Upper lobe of right lung (tissue), 1 donor: ENCODE results near the gene GUCA2A. TPM values are rescaled to one million over a fixed set of nuclear protein-coding genes. Genes with fewer than 3 reads are reported as not detected.
A peak's percentile ranks its signal among the peaks of the same experiment; 100 is the strongest.

Source experiments
- ATAC-seq: fragments of 200-7000 bp; cut with Tn5 transposase; one replicate; pipeline ENCODE4 v1.9.1; 2020; ENCODE audit warnings: mild to moderate bottlenecking, moderate library complexity
- DNase-seq: peaks from one replicate; pipeline ENCODE4 v3.0.0-alpha.2; 2020
- H3K27ac ChIP-seq: fragments of 200-600 bp; one replicate; pipeline ENCODE4 v1.8.0; 2022
- H3K27me3 ChIP-seq: fragments of 200-600 bp; one replicate; pipeline ENCODE4 v1.8.0; 2022; ENCODE audit warnings: mild to moderate bottlenecking
- H3K36me3 ChIP-seq: fragments of 200-600 bp; one replicate; pipeline ENCODE4 v1.8.0; 2022
- H3K4me1 ChIP-seq: fragments of 200-600 bp; one replicate; pipeline ENCODE4 v1.8.0; 2022
- H3K4me3 ChIP-seq: fragments of 200-600 bp; one replicate; pipeline ENCODE4 v1.8.0; 2022; ENCODE audit warnings: mild to moderate bottlenecking
- H3K9me3 ChIP-seq: fragments of 200-600 bp; one replicate; pipeline ENCODE4 v1.8.0; 2022
- intact Hi-C: fragments of 100-400 bp; cut with DNase I; formaldehyde crosslinking; loops from one replicate; pipeline ENCODE4 v1.11.0; 2022
- total RNA-seq: library from RNA; stranded (reverse); fragmentation: NEBNext Ultra II Directional; extraction: Animal tissue kit (Norgen Biotek cat#: 25700); gene quantifications from one replicate; pipeline ENCODE4 v1.2.1, GENCODE V29; 2021
- TF ChIP-seq, protein P1 (sequence below): fragments of 200-600 bp; IDR thresholded peaks from one replicate; pipeline ENCODE4 v1.8.0; 2022; ENCODE audit warnings: antibody characterized with exemption
- donor health status: DM: no; HTN: yes; CAD: no; lungs with severe emphysema.

The GUCA2A gene
- total RNA-seq, 1 donor from 2014 or later: not detected

- Histone ChIP-seq H3K4me1 (peaks cover 3% of the 10 kb centered on the region), H3K9me3 (no peaks in the 10 kb centered on the region)
Measured at GRCh38 chr1:42140191-42140590, 24.4 kb downstream of the GUCA2A start.

DNA sequence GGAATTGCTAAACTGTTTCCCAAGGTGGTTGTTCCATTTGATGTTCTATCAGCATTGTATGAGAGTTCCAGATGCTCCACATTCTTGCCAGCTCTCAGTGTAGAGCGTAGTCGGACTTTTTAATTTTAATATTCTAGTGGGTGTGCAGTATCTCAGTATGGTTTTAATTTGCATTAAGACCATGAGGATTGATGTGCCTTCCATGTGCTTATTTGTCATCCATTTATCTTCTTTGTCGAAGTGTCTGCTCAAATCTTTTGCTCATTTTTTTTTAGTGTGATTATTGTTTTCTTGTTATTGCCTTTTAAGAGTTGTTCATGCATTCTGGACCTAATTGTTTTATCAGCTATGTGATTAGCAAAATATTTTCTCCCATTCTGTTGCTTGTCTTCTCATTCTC, 25.1 kb downstream of the GUCA2A start:
- intact Hi-C loops: no loop called here
- Histone ChIP-seq H3K4me3 (no peak overlapping the region), H3K9me3 (no peaks in the 10 kb centered on the region), H3K4me1 (peaks cover 3% of the 10 kb centered on the region), H3K27me3 (peaks cover 7% of the 10 kb centered on the region), H3K36me3 (no peaks in the 10 kb centered on the region), H3K27ac (no peak overlapping the region)
- ATAC-seq (no peak), DNase-seq (no peak)
- TF ChIP-seq, protein P1, sequence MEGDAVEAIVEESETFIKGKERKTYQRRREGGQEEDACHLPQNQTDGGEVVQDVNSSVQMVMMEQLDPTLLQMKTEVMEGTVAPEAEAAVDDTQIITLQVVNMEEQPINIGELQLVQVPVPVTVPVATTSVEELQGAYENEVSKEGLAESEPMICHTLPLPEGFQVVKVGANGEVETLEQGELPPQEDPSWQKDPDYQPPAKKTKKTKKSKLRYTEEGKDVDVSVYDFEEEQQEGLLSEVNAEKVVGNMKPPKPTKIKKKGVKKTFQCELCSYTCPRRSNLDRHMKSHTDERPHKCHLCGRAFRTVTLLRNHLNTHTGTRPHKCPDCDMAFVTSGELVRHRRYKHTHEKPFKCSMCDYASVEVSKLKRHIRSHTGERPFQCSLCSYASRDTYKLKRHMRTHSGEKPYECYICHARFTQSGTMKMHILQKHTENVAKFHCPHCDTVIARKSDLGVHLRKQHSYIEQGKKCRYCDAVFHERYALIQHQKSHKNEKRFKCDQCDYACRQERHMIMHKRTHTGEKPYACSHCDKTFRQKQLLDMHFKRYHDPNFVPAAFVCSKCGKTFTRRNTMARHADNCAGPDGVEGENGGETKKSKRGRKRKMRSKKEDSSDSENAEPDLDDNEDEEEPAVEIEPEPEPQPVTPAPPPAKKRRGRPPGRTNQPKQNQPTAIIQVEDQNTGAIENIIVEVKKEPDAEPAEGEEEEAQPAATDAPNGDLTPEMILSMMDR: no peak

More at GRCh38 chr1:42140191-42140590, 24.4 kb downstream of the GUCA2A start:
- DNase-seq (no peak), ATAC-seq (no peak)
- TF ChIP-seq, protein P1: no peak
- H3K4me3 ChIP-seq: no peak overlapping the region
- no peak overlapping the region for H3K27ac ChIP-seq
- H3K27me3 ChIP-seq: peaks cover 13% of the 10 kb centered on the region
- no peaks in the 10 kb centered on the region for H3K36me3 ChIP-seq
- intact Hi-C loops: no loop called here

- no peaks in the 10 kb centered on the region for H3K9me3 ChIP-seq
- intact Hi-C loops: no loop called here
- H3K36me3 ChIP-seq: no peaks in the 10 kb centered on the region
- H3K4me3 ChIP-seq: no peak overlapping the region
- no peak overlapping the region for H3K27ac ChIP-seq
- no peak for ATAC-seq
- H3K27me3 ChIP-seq: peaks cover 7% of the 10 kb centered on the region
- H3K4me1 ChIP-seq: peaks cover 3% of the 10 kb centered on the region
- TF ChIP-seq, protein P1: no peak
- no peak for DNase-seq
Measured at GRCh38 chr1:42138586-42138985, 26.0 kb downstream of the GUCA2A start.

GRCh38 chr1:42137766-42138165, 26.8 kb downstream of the GUCA2A start:
- ATAC-seq: no peak
- Histone ChIP-seq H3K4me3 (no peak overlapping the region), H3K27ac (no peak overlapping the region), H3K4me1 (no peaks in the 10 kb centered on the region), H3K36me3 (no peaks in the 10 kb centered on the region), H3K27me3 (peaks cover 7% of the 10 kb centered on the region), H3K9me3 (no peaks in the 10 kb centered on the region)
- intact Hi-C loops: no loop called here
- DNase-seq: no peak
- TF ChIP-seq, protein P1: no peak

- Histone ChIP-seq H3K4me1 (no peaks in the 10 kb centered on the region), H3K4me3 (no peak overlapping the region), H3K27ac (no peak overlapping the region), H3K36me3 (no peaks in the 10 kb centered on the region), H3K9me3 (no peaks in the 10 kb centered on the region), H3K27me3 (peaks cover 7% of the 10 kb centered on the region)
- DNase-seq (no peak), ATAC-seq (no peak)
- intact Hi-C loops: no loop called here
- TF ChIP-seq, protein P1: no peak
Measured at GRCh38 chr1:42136466-42136865, 28.1 kb downstream of the GUCA2A start.

- Histone ChIP-seq H3K9me3 (no peaks in the 10 kb centered on the region), H3K4me1 (no peaks in the 10 kb centered on the region), H3K4me3 (no peak overlapping the region), H3K36me3 (no peaks in the 10 kb centered on the region), H3K27me3 (peaks cover 4% of the 10 kb centered on the region), H3K27ac (peak overlapping the region; percentile 20)
- ATAC-seq (peak; percentile 83), DNase-seq (no peak)
- TF ChIP-seq, protein P1: no peak
- intact Hi-C loops: no loop called here
Measured at GRCh38 chr1:42135426-42135825, 29.1 kb downstream of the GUCA2A start.
